HCT116 (cell line): ENCODE data around the gene SALL4. TPM values are rescaled to one million over a fixed set of nuclear protein-coding genes. Genes with fewer than 3 reads are reported as not detected.

Experiments
- ATAC-seq: fragments of 200-7000 bp; cut with Tn5 transposase; 2 replicates; pipeline ENCODE4 v1.9.1; 2020; ENCODE audit warnings: mild to moderate bottlenecking, moderate library complexity
- BruUV-seq: library from RNA; stranded (reverse); fragments of 400-500 nt; replicated peaks from 2 replicates; lab custom pipeline; 2021; lab: Mats Ljungman, UMichigan
- CTCF ChIA-PET: fragments of 300-600 bp; sonication (Branson Sonifier 250); formaldehyde crosslinking; loops from one replicate; lab custom pipeline; 2021; ENCODE audit warnings: antibody characterized with exemption; lab: Charles Lee
- POLR2A ChIA-PET: fragments of 300-600, 350-600 bp; sonication (Branson Sonifier 250); formaldehyde crosslinking; loops from one replicate; lab custom pipeline; 2021; ENCODE audit warnings: antibody characterized with exemption; lab: Charles Lee
- RAD21 ChIA-PET, 2 experiments: fragments of 300-600 bp; sonication (Branson Sonifier 250); formaldehyde crosslinking; loops; one replicate each; lab custom pipeline; 2023; ENCODE audit warnings: low total read pairs in 2 of 2; ENCODE audit not compliant: uncharacterized antibody in 2 of 2, unreplicated experiment in 2 of 2, low non-redundant PET in 1 of 2; lab: Charles Lee
- DNase-seq: peaks from one replicate; pipeline ENCODE4 v3.0.0-alpha.2; 2010; ENCODE audit warnings: low read depth, low spot score
- H2AFZ ChIP-seq: fragments of 200-600 bp; shearing (Covaris generic), sonication (generic); 2 replicates; pipeline ENCODE4 v1.6.1; 2017; ENCODE audit warnings: low read depth, mixed run types, mixed read lengths, antibody characterized with exemption, low read length; ENCODE audit not compliant: poor library complexity, severe bottlenecking
- H3K27ac ChIP-seq: 2 replicates; pipeline ENCODE4 v1.5.1; 2012; ENCODE audit warnings: low read depth, low read length
- H3K27me3 ChIP-seq: fragments of 200-600 bp; sonication (generic); 2 replicates; pipeline ENCODE4 v1.6.1; 2016; ENCODE audit warnings: mixed run types, low read length, mixed read lengths; ENCODE audit not compliant: insufficient read depth
- H3K36me3 ChIP-seq, 2 experiments: fragments of 200-500 bp in 1 of 2; fragments of 200-600 bp in 1 of 2; sonication (Bioruptor generic) in 1 of 2; sonication (generic) in 1 of 2; 2 replicates each; pipeline versions ENCODE4 v1.5.1 to v1.6.1; 2014 to 2016; ENCODE audit warnings: low read length in 2 of 2, inconsistent platforms in 1 of 2, mixed read lengths in 1 of 2, mixed run types in 1 of 2; ENCODE audit not compliant: insufficient read depth in 2 of 2, control insufficient read depth in 1 of 2
- H3K4me1 ChIP-seq, 2 experiments: fragments of 200-600 bp in 1 of 2; sonication (generic) in 1 of 2; 2 replicates each; pipeline versions ENCODE4 v1.5.1 to v1.6.1; 2012 to 2017; ENCODE audit warnings: low read length in 2 of 2, inconsistent platforms in 1 of 2, mild to moderate bottlenecking in 1 of 2, mixed read lengths in 1 of 2, mixed run types in 1 of 2, moderate library complexity in 1 of 2; ENCODE audit not compliant: insufficient read depth in 2 of 2, control insufficient read depth in 1 of 2
- H3K4me2 ChIP-seq: fragments of 200-600 bp; sonication (generic); 2 replicates; pipeline ENCODE4 v1.6.1; 2017; ENCODE audit warnings: mixed run types, low read length, mixed read lengths
- H3K4me3 ChIP-seq, 2 experiments: fragments of 200-600 bp in 1 of 2; sonication (generic) in 1 of 2; replicated peaks in 1 of 2; 2 replicates each; pipeline ENCODE4 v1.5.1; 2011 to 2016; ENCODE audit warnings: low read length in 2 of 2, control low read depth in 1 of 2, low read depth in 1 of 2, mild to moderate bottlenecking in 1 of 2, mixed read lengths in 1 of 2, mixed run types in 1 of 2
- H3K79me2 ChIP-seq: fragments of 200-600 bp; sonication (generic); 2 replicates; pipeline ENCODE4 v1.6.1; 2017; ENCODE audit warnings: mild to moderate bottlenecking, mixed run types, low read length, moderate library complexity, mixed read lengths; ENCODE audit not compliant: insufficient read depth
- H3K9ac ChIP-seq: fragments of 200-600 bp; sonication (generic); 2 replicates; pipeline ENCODE4 v1.6.1; 2016; ENCODE audit warnings: low read length, mixed read lengths
- H3K9me2 ChIP-seq: fragments of 200-600 bp; sonication (generic), shearing (Covaris generic); 2 replicates; pipeline ENCODE4 v1.6.1; 2017; ENCODE audit warnings: mixed run types, mild to moderate bottlenecking, moderate library complexity; ENCODE audit not compliant: insufficient read depth
- H3K9me3 ChIP-seq, 2 experiments: fragments of 200-500 bp in 1 of 2; fragments of 200-600 bp in 1 of 2; sonication (Bioruptor generic) in 1 of 2; sonication (generic) in 1 of 2; 2 replicates each; pipeline ENCODE4 v1.6.1; 2014 to 2017; ENCODE audit warnings: low read length in 2 of 2, mixed read lengths in 2 of 2, inconsistent platforms in 1 of 2, low read depth in 1 of 2, mild to moderate bottlenecking in 1 of 2, mixed run types in 1 of 2, moderate library complexity in 1 of 2; ENCODE audit not compliant: control insufficient read depth in 1 of 2, insufficient read depth in 1 of 2
- H4K20me1 ChIP-seq: fragments of 200-600 bp; sonication (generic), shearing (Covaris generic); 2 replicates; pipeline ENCODE4 v1.6.1; 2017; ENCODE audit warnings: mixed run types, mild to moderate bottlenecking, moderate library complexity; ENCODE audit not compliant: insufficient read depth
- CBX3 ChIP-seq: IDR thresholded peaks from 2 replicates; pipeline ENCODE4 v1.6.1; 2012; ENCODE audit warnings: low read depth
- CEBPB ChIP-seq: IDR thresholded peaks from 2 replicates; pipeline ENCODE4 v1.6.1; 2012; ENCODE audit warnings: low read depth
- ELF1 ChIP-seq: IDR thresholded peaks from 2 replicates; pipeline ENCODE4 v1.6.1; 2012; ENCODE audit warnings: low read depth, borderline replicate concordance
- EZH2phosphoT487 ChIP-seq: fragments of 200-600 bp; IDR thresholded peaks from 2 replicates; pipeline ENCODE4 v1.6.1; 2018; ENCODE audit warnings: antibody characterized with exemption, borderline replicate concordance
- FOSL1 ChIP-seq: IDR thresholded peaks from 2 replicates; pipeline ENCODE4 v1.6.1; 2012; ENCODE audit warnings: low read depth
- POLR2A ChIP-seq: IDR thresholded peaks from 2 replicates; pipeline ENCODE4 v1.7.0; 2011; ENCODE audit warnings: borderline replicate concordance; ENCODE audit not compliant: insufficient read depth, insufficient read length; ENCODE audit errors: extremely low read depth
- POLR2AphosphoS5 ChIP-seq: IDR thresholded peaks from 2 replicates; pipeline ENCODE4 v1.6.1; 2011; ENCODE audit warnings: mild to moderate bottlenecking, low read depth, low read length, moderate library complexity
- RAD21 ChIP-seq: IDR thresholded peaks from 2 replicates; pipeline ENCODE4 v1.6.1; 2012; ENCODE audit warnings: low read depth, mild to moderate bottlenecking
- SIN3A ChIP-seq: IDR thresholded peaks from 2 replicates; pipeline ENCODE4 v1.6.1; 2012; ENCODE audit warnings: low read depth
- SP1 ChIP-seq: IDR thresholded peaks from 2 replicates; pipeline ENCODE4 v1.6.1; 2012; ENCODE audit warnings: low read depth
- TCF7L2 ChIP-seq: IDR thresholded peaks from 2 replicates; pipeline ENCODE4 v1.7.0; 2011; ENCODE audit warnings: borderline replicate concordance, inconsistent platforms; ENCODE audit not compliant: insufficient read depth, insufficient read length; ENCODE audit errors: extremely low read depth
- YY1 ChIP-seq: IDR thresholded peaks from 2 replicates; pipeline ENCODE4 v1.6.1; 2011; ENCODE audit warnings: low read length, low read depth, moderate library complexity, mild to moderate bottlenecking; ENCODE audit not compliant: insufficient replicate concordance; ENCODE audit errors: extremely low read depth
- intact Hi-C: fragments of 100-400 bp; cut with micrococcal nuclease; formaldehyde crosslinking; loops from 2 replicates; pipeline ENCODE4 v1.10.0; 2022
- total RNA-seq: library from RNA; stranded (reverse); gene quantifications from one replicate; pipeline ENCODE4 v1.2.1, GENCODE V29; 2021; ENCODE audit not compliant: unreplicated experiment
- TF ChIP-seq, protein P1 (sequence below): IDR thresholded peaks from 2 replicates; pipeline ENCODE4 v1.6.1; 2011; ENCODE audit warnings: mild to moderate bottlenecking, low read length, moderate library complexity; ENCODE audit not compliant: insufficient replicate concordance; ENCODE audit errors: extremely low read depth
- TF ChIP-seq, protein P2 (sequence below): IDR thresholded peaks from 2 replicates; pipeline ENCODE4 v1.6.1; 2012
- TF ChIP-seq, protein P3 (sequence below), 3 experiments: fragments of 200-600 bp in 1 of 3; sonication (generic) in 1 of 3; IDR thresholded peaks in 2 of 3; conservative IDR thresholded peaks in 1 of 3; 2 replicates each; pipeline ENCODE4 v1.5.1; 2012 to 2017; ENCODE audit warnings: low read depth in 2 of 3, low read length in 2 of 3, antibody characterized with exemption in 1 of 3, borderline replicate concordance in 1 of 3, control low read depth in 1 of 3, mild to moderate bottlenecking in 1 of 3, mixed read lengths in 1 of 3, mixed run types in 1 of 3, moderate library complexity in 1 of 3; ENCODE audit not compliant: insufficient read depth in 1 of 3

The SALL4 gene
- total RNA-seq, 1 experiment from 2014 or later = 1.9 TPM

DNA sequence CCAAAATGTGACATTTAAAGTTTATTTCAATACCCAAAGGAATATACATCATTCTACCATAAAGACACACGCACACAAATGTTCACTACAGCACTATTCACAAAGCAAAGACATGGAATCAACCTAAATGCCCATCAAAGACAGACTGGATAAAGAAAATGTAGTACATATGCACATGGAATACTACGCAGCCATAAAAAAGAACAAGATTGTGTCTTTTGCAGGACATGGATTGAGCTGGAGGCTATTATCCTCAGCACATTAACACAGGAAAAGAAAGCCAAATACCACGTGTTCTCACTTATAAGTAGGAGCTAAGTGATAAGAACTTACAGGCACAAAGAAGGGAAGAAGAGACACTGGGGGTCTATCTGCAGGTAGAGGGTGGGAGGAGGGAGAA lies 56.5 kb downstream of the SALL4 start:
- Histone ChIP-seq H3K36me3 (no peaks in the 10 kb centered on the region), H4K20me1 (no peaks in the 10 kb centered on the region), H3K9me2 (no peaks in the 10 kb centered on the region), H3K27ac (no peak overlapping the region), H3K27me3 (no peaks in the 10 kb centered on the region), H3K4me1 (peaks cover 54 to 79% of the 10 kb centered on the region in 2 experiments), H3K9me3 (no peaks in the 10 kb centered on the region), H3K79me2 (peaks cover 15% of the 10 kb centered on the region), H3K9ac (no peak overlapping the region), H3K4me2 (no peak overlapping the region), H2AFZ (no peak overlapping the region), H3K4me3 (no peak overlapping the region)
- ChIA-PET POLR2A (interaction anchor here (1.7 kb wide), 1 partner anchor 29 kb away, joined by 3 read pairs; no protein-coding TSS in a partner anchor), RAD21 (no interaction called here), CTCF (no interaction called here)
- intact Hi-C loops = no loop called here
- no peak for ATAC-seq
- DNase-seq = no peak
- no peak for TF ChIP-seq TCF7L2
- no peak for TF ChIP-seq EZH2phosphoT487
- TF ChIP-seq FOSL1 = no peak
- TF ChIP-seq CBX3 = no peak
- no peak for TF ChIP-seq SP1
- TF ChIP-seq CEBPB = no peak
- no peak for TF ChIP-seq ELF1
- TF ChIP-seq POLR2A = no peak
- no peak for TF ChIP-seq RAD21
- TF ChIP-seq, protein P1, sequence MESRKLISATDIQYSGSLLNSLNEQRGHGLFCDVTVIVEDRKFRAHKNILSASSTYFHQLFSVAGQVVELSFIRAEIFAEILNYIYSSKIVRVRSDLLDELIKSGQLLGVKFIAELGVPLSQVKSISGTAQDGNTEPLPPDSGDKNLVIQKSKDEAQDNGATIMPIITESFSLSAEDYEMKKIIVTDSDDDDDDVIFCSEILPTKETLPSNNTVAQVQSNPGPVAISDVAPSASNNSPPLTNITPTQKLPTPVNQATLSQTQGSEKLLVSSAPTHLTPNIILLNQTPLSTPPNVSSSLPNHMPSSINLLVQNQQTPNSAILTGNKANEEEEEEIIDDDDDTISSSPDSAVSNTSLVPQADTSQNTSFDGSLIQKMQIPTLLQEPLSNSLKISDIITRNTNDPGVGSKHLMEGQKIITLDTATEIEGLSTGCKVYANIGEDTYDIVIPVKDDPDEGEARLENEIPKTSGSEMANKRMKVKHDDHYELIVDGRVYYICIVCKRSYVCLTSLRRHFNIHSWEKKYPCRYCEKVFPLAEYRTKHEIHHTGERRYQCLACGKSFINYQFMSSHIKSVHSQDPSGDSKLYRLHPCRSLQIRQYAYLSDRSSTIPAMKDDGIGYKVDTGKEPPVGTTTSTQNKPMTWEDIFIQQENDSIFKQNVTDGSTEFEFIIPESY = no peak
- TF ChIP-seq, protein P2, sequence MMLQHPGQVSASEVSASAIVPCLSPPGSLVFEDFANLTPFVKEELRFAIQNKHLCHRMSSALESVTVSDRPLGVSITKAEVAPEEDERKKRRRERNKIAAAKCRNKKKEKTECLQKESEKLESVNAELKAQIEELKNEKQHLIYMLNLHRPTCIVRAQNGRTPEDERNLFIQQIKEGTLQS = no peak
- TF ChIP-seq POLR2AphosphoS5 = no peak
- no peak for TF ChIP-seq YY1
- TF ChIP-seq SIN3A = no peak
- TF ChIP-seq, protein P3, sequence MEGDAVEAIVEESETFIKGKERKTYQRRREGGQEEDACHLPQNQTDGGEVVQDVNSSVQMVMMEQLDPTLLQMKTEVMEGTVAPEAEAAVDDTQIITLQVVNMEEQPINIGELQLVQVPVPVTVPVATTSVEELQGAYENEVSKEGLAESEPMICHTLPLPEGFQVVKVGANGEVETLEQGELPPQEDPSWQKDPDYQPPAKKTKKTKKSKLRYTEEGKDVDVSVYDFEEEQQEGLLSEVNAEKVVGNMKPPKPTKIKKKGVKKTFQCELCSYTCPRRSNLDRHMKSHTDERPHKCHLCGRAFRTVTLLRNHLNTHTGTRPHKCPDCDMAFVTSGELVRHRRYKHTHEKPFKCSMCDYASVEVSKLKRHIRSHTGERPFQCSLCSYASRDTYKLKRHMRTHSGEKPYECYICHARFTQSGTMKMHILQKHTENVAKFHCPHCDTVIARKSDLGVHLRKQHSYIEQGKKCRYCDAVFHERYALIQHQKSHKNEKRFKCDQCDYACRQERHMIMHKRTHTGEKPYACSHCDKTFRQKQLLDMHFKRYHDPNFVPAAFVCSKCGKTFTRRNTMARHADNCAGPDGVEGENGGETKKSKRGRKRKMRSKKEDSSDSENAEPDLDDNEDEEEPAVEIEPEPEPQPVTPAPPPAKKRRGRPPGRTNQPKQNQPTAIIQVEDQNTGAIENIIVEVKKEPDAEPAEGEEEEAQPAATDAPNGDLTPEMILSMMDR (IDR thresholded peaks at IDR 0.05 in 2 of 3, conservative IDR thresholded peaks at IDR 0.05 in 1 of 3; ENCODE audit: borderline replicate concordance in 1 of 3, insufficient read depth in 1 of 3, low read depth in 2 of 3, low read length in 2 of 3) = no peak
- no TSS peak for BruUV-seq
